Loucy (cell line): ENCODE results near the gene KLC1.

Experiments used
- H2AFZ ChIP-seq: fragments of 200-600 bp; sonication (generic); 2 replicates; pipeline ENCODE4 v1.6.0; 2016; ENCODE audit warnings: antibody characterized with exemption, mild to moderate bottlenecking, low read length, moderate library complexity
- H3F3A ChIP-seq: fragments of 200-600 bp; 2 replicates; pipeline ENCODE4 v1.6.0; 2016; ENCODE audit warnings: antibody characterized with exemption, low read depth, mild to moderate bottlenecking
- H3K27me3 ChIP-seq: fragments of 200-600 bp; sonication (generic); 2 replicates; pipeline ENCODE4 v1.6.1; 2014; ENCODE audit warnings: low read length, mild to moderate bottlenecking; ENCODE audit not compliant: insufficient read depth, poor library complexity, severe bottlenecking
- H3K36me3 ChIP-seq: fragments of 200-600 bp; sonication (generic); 2 replicates; pipeline ENCODE4 v1.6.1; 2016; ENCODE audit warnings: low read length; ENCODE audit not compliant: insufficient read depth
- H3K4me1 ChIP-seq: fragments of 200-600 bp; sonication (generic); 2 replicates; pipeline ENCODE4 v1.5.1; 2014; ENCODE audit warnings: low read length, mild to moderate bottlenecking; ENCODE audit not compliant: insufficient read depth, poor library complexity, severe bottlenecking
- H3K4me2 ChIP-seq: fragments of 200-600 bp; sonication (generic); 2 replicates; pipeline ENCODE4 v1.6.0; 2014; ENCODE audit warnings: antibody characterized with exemption, low read length, low read depth, mild to moderate bottlenecking; ENCODE audit not compliant: poor library complexity, severe bottlenecking
- H3K4me3 ChIP-seq: fragments of 200-600 bp; sonication (generic); 2 replicates; pipeline ENCODE4 v1.5.1; 2014; ENCODE audit warnings: low read length, mild to moderate bottlenecking, mixed read lengths; ENCODE audit not compliant: poor library complexity, severe bottlenecking
- H3K79me2 ChIP-seq: fragments of 200-600 bp; sonication (generic); 2 replicates; pipeline ENCODE4 v1.6.1; 2014; ENCODE audit warnings: low read length; ENCODE audit not compliant: insufficient read depth
- H3K9ac ChIP-seq: fragments of 200-600 bp; sonication (generic); 2 replicates; pipeline ENCODE4 v1.6.0; 2014; ENCODE audit warnings: mild to moderate bottlenecking, low read depth, low read length, moderate library complexity; ENCODE audit not compliant: poor library complexity, severe bottlenecking
- H3K9me2 ChIP-seq: fragments of 200-600 bp; sonication (generic); replicated peaks from 2 replicates; pipeline ENCODE4 v1.6.1; 2016; ENCODE audit warnings: low read depth, low read length, mixed read lengths
- H3K9me3 ChIP-seq: fragments of 200-600 bp; sonication (generic); 2 replicates; pipeline ENCODE4 v1.6.1; 2014; ENCODE audit warnings: mild to moderate bottlenecking, antibody characterized with exemption, low read length, low read depth; ENCODE audit not compliant: insufficient read depth
- H4K20me1 ChIP-seq: fragments of 200-600 bp; sonication (generic); 2 replicates; pipeline ENCODE4 v1.6.0; 2014; ENCODE audit warnings: antibody characterized with exemption, low read length, mild to moderate bottlenecking; ENCODE audit not compliant: insufficient read depth, poor library complexity, severe bottlenecking
- CTCF ChIP-seq: fragments of 200-600 bp; sonication (generic); conservative IDR thresholded peaks from 2 replicates; pipeline ENCODE4 v1.5.1; 2014; ENCODE audit warnings: mild to moderate bottlenecking, antibody characterized with exemption, low read length
- EZH2phosphoT487 ChIP-seq: fragments of 200-600 bp; IDR thresholded peaks from 2 replicates; pipeline ENCODE4 v1.6.1; 2018; ENCODE audit warnings: antibody characterized with exemption, mild to moderate bottlenecking, moderate library complexity, borderline replicate concordance

KLC1 gene

GRCh38 chr14:103749452-103749851 lies 120.4 kb downstream of the KLC1 start:
- H3K9me3 ChIP-seq: no peaks in the 10 kb centered on the region
- H3K9ac ChIP-seq: no peak overlapping the region
- H3K4me2 ChIP-seq: no peak overlapping the region
- H2AFZ ChIP-seq: no peak overlapping the region
- no peak for TF ChIP-seq CTCF
- TF ChIP-seq EZH2phosphoT487: no peak
- no peak overlapping the region for H3K4me3 ChIP-seq
- H3K79me2 ChIP-seq: no peaks in the 10 kb centered on the region
- no peaks in the 10 kb centered on the region for H3K9me2 ChIP-seq
- H3K27me3 ChIP-seq: no peaks in the 10 kb centered on the region
- H3K4me1 ChIP-seq: peaks cover 10% of the 10 kb centered on the region
- peaks cover 9% of the 10 kb centered on the region for H3K36me3 ChIP-seq
- H3F3A ChIP-seq: no peaks in the 10 kb centered on the region
- no peaks in the 10 kb centered on the region for H4K20me1 ChIP-seq

- H3K4me2 ChIP-seq: no peak overlapping the region
- no peaks in the 10 kb centered on the region for H3K27me3 ChIP-seq
- no peak overlapping the region for H3K9ac ChIP-seq
- H3K9me2 ChIP-seq: no peaks in the 10 kb centered on the region
- H2AFZ ChIP-seq: no peak overlapping the region
- no peaks in the 10 kb centered on the region for H3K79me2 ChIP-seq
- TF ChIP-seq CTCF (peak; percentile 32), EZH2phosphoT487 (no peak)
- H3K4me3 ChIP-seq: no peak overlapping the region
- peaks cover 10% of the 10 kb centered on the region for H3K4me1 ChIP-seq
- H3K9me3 ChIP-seq: no peaks in the 10 kb centered on the region
- H3K36me3 ChIP-seq: peaks cover 9% of the 10 kb centered on the region
- H4K20me1 ChIP-seq: no peaks in the 10 kb centered on the region
- no peaks in the 10 kb centered on the region for H3F3A ChIP-seq
Measured at GRCh38 chr14:103749860-103750259, 120.8 kb downstream of the KLC1 start.
